VCaP (cell line): ENCODE results near the gene TACO1.

Source experiments
- H3K27ac ChIP-seq: fragments of 450-650 bp; 2 replicates; pipeline ENCODE4 v1.5.1; 2017
- TF ChIP-seq, protein P1 (sequence below): fragments of 450-650 bp; conservative IDR thresholded peaks from 2 replicates; pipeline ENCODE4 v1.5.1; 2017; ENCODE audit warnings: mild to moderate bottlenecking, moderate library complexity

The TACO1 gene

DNA sequence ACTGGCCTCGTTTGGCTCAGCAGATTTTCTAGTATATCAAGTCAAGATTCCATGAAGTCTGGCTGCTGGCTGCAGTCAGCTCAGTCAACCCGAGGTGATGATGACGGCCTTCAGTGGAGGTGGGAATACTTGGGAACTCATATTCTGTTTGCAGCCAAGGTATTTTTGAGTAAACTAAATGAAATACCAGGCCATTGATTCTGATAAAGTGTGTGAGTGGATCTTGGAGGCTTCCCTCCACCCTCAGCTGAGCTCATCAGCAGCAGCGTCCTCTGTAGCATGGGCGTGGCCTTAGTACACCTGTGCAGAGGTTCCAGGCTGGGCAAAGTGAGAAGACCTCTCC, 22.0 kb upstream of the TACO1 start:
- TF ChIP-seq, protein P1, sequence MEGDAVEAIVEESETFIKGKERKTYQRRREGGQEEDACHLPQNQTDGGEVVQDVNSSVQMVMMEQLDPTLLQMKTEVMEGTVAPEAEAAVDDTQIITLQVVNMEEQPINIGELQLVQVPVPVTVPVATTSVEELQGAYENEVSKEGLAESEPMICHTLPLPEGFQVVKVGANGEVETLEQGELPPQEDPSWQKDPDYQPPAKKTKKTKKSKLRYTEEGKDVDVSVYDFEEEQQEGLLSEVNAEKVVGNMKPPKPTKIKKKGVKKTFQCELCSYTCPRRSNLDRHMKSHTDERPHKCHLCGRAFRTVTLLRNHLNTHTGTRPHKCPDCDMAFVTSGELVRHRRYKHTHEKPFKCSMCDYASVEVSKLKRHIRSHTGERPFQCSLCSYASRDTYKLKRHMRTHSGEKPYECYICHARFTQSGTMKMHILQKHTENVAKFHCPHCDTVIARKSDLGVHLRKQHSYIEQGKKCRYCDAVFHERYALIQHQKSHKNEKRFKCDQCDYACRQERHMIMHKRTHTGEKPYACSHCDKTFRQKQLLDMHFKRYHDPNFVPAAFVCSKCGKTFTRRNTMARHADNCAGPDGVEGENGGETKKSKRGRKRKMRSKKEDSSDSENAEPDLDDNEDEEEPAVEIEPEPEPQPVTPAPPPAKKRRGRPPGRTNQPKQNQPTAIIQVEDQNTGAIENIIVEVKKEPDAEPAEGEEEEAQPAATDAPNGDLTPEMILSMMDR = no peak
- H3K27ac ChIP-seq = peak overlapping the region; percentile 3; the same call in 1 of the 2 replicates

DNA sequence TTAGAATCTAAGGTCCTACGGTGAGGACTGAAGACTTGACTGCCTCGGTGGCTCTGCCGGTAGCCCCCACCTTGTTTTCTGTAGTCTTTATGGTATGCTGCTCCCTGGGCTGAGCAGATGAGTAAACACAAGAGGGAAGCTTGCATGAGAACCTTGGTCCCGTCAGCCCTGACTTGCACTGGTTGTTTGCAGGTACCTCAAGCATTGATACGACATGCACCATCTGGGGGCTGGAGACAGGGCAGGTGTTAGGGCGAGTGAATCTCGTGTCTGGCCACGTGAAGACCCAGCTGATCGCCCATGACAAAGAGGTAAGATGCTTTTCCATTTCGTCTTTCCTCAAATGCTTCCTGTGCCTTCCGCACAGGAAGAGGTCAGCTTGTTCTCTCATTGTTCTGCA, 21.1 kb upstream of the TACO1 start:
- H3K27ac ChIP-seq = no peak overlapping the region

DNA sequence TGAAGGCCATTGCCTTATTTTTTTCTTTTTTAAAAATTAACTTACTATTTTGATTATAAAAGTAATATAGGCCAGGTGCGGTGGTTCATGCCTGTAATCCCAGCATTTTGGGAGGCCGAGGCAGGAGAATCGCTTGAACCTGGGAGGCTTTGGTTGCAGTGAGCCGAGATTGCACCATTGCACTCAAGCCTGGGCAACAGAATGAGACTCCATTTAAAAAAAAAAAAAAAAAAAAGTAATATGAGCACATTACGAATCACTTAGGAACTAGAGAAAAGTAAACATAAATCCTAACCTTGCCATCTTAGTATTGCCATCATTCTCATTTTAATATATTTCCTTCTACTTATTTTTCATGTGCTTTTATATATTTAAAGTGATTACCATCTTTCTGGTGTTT, 12.9 kb upstream of the TACO1 start:
- no peak overlapping the region for H3K27ac ChIP-seq
- TF ChIP-seq, protein P1 = no peak

More for the DNA sequence above, 21.1 kb upstream of the TACO1 start:
- TF ChIP-seq, protein P1 = no peak

DNA sequence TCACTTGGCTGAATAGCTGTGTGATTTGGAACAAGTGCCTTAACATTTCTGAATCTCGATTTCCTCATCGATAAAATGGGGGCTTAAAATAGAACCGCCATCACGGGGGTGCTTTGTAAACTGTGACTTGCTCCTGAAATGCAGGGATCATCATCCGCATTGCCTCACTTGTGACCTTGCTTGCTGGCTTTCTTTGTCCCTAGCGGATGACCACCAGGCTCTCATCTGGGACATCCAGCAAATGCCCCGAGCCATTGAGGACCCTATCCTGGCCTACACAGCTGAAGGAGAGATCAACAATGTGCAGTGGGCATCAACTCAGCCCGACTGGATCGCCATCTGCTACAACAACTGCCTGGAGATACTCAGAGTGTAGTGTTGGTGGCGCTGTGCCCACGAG, 11.9 kb upstream of the TACO1 start:
- H3K27ac ChIP-seq = no peak overlapping the region

DNA sequence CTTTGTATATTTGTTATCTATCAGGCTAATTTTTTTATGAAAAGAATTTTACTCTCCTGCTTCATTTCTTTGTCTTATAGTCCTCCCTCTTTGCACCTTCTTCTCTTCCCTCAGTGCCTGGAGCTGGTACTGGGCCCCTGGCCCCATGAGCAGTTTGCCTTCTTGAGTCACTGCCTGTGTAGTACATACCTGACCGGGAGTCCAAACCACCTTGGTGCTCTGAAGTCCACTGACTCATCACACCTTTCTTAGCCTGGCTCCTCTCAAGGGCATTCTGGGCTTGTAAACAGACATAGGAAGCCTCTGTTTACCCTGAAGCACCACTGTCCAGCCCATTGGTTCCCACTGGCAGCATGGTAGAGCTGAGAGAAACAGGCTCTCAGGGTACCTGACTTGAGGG, 11.0 kb upstream of the TACO1 start:
- TF ChIP-seq, protein P1 = no peak

More for the DNA sequence above, 11.9 kb upstream of the TACO1 start:
- TF ChIP-seq, protein P1 = no peak

DNA sequence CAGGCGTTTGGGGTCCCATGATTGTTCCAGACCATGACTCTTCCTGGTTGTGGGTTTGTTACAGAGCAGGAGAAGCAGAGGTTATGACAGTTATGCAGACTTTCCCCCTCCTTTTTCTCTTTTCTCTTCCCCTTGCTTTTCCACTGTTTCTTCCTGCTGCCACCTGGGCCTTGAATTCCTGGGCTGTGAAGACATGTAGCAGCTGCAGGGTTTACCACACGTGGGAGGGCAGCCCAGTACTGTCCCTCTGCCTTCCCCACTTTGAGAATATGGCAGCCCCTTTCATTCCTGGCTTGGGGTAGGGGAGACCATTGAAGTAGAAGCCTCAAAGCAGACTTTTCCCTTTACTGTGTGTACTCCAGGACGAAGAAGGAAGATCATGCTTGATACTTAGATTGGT, 7.9 kb upstream of the TACO1 start:
- peak overlapping the region; percentile 31; the same call in 1 of the 2 replicates for H3K27ac ChIP-seq
- TF ChIP-seq, protein P1 = no peak

More for the DNA sequence above, 11.0 kb upstream of the TACO1 start:
- H3K27ac ChIP-seq = no peak overlapping the region

DNA sequence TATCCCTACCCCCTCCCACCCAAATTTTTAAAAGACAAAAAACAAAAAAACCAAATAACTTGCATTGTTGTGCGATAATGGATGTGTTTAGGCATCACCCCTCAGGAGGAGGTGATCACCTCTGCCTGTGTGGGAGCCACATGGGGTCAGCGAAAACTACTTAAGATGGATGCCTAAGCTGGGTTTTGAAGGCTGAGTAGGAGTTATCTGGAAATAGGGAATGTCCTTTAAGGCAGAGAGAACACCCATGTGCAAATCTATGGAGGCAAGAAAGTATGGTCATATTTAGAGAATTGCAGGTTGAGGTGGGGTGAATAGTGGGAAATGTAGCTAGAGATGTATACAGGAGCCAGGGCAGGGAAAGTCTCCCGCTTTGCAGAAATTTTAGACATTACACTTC, 5.6 kb upstream of the TACO1 start:
- H3K27ac ChIP-seq = no peak overlapping the region
- TF ChIP-seq, protein P1 = no peak
